Activated CD8-positive, alpha-beta T cell treated with anti-CD3 and anti-CD28 coated beads, Interleukin-2, amount 10 ng/mL, durations not matched to agents 7 days and 5 days (primary cell): ENCODE results near the gene MRPS31. TPM values are rescaled to one million over a fixed set of nuclear protein-coding genes. Genes with fewer than 3 reads are reported as not detected.

Source experiments
- ATAC-seq: fragments of 150-1000 bp; cut with Tn5 transposase; one replicate; pipeline ENCODE4 v1.10.0; 2021; ENCODE audit warnings: moderate library complexity
- CTCF ChIA-PET: fragments of 350-600 bp; sonication (Branson Sonifier 250); formaldehyde crosslinking; loops from one replicate; lab custom pipeline; 2021; ENCODE audit warnings: antibody characterized with exemption; lab: Charles Lee
- POLR2A ChIA-PET: fragments of 350-600 bp; sonication (Branson Sonifier 250); formaldehyde crosslinking; loops from one replicate; lab custom pipeline; 2021; ENCODE audit warnings: antibody characterized with exemption; lab: Charles Lee
- DNase-seq: peaks from one replicate; pipeline ENCODE4 v3.0.0-alpha.2; 2020
- H3K27ac Mint-ChIP-seq: one replicate; pipeline ENCODE4 v1.8.0; 2021; ENCODE audit warnings: mild to moderate bottlenecking, mixed read lengths
- H3K27me3 Mint-ChIP-seq: one replicate; pipeline ENCODE4 v1.8.0; 2021; ENCODE audit warnings: low read depth, mixed read lengths
- H3K36me3 Mint-ChIP-seq: one replicate; pipeline ENCODE4 v1.8.0; 2021; ENCODE audit warnings: low read depth, mixed read lengths
- H3K4me1 Mint-ChIP-seq: one replicate; pipeline ENCODE4 v1.8.0; 2021; ENCODE audit warnings: low read depth, mixed read lengths
- H3K4me3 Mint-ChIP-seq: one replicate; pipeline ENCODE4 v1.8.0; 2021; ENCODE audit warnings: mild to moderate bottlenecking, mixed read lengths
- H3K9me3 Mint-ChIP-seq: one replicate; pipeline ENCODE4 v1.8.0; 2022; ENCODE audit warnings: mixed read lengths; ENCODE audit not compliant: insufficient read depth
- total RNA-seq, 2 experiments: library from RNA; stranded (reverse); gene quantifications; one replicate each; pipeline ENCODE4 v1.2.3, GENCODE V29; 2021

Gene MRPS31
- total RNA-seq, 2 experiments from 2014 or later = 35.6 to 37.3 TPM

DNA sequence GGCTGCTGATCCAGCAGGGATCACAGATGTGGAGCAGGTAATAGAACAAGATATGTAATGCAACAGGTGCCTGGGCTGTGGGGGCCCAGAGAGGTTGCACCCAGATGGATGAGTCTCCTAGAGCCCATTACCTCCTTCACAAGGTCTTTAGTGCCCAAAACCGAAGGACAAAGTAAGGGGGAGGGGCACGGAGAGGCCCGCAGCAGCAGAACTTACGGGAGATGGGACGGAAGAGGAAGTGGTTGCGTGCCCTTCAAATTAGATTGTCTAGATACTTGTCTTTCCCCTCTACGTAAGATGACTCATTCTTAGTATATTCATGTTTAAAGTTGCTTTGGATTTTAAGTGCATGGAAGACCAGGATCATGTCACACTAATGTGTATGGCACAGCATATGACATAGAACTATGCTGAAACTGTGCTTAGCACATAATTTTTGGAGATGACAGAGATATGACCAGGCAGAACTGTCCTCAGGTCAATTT, 5.7 kb upstream of the MRPS31 start:
- ChIA-PET POLR2A (interaction anchor here (1.2 kb wide), 1 partner anchor 388 kb away, joined by 4 read pairs; no protein-coding TSS in a partner anchor), CTCF (interaction anchor here (0.8 to 5.0 kb wide), 34 partner anchors 10 to 1095 kb away, joined by 3 to 42 read pairs (median 4); partner anchors contain the start of gene SLC25A15)
- Mint-ChIP-seq H3K27ac (peak overlapping the region; percentile 100), H3K4me1 (peaks cover 41% of the 10 kb centered on the region), H3K4me3 (peak overlapping the region; percentile 72), H3K9me3 (no peaks in the 10 kb centered on the region), H3K36me3 (no peaks in the 10 kb centered on the region), H3K27me3 (no peaks in the 10 kb centered on the region)
- ATAC-seq (peak; percentile 83), DNase-seq (peak; percentile 87)

DNA sequence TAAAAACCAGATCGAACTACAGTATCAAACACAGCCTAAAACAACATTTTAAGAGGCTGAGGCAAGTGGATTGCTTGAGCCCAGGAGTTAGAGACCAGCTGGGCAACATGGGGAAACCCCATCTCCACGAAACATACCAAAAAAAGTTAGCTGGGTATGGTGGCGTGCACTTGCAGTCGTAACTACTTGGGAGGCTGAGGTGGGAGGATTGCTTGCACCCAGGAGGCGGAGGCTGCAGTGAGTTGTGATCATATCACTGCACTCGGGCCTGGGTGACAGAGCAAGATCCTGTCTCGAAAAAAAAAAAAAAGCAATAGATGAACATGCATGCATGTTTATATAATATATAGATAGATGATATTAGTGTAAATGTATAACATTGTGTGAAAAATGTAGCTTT, 5.2 kb upstream of the MRPS31 start:
- H3K27me3 Mint-ChIP-seq = no peaks in the 10 kb centered on the region
- POLR2A ChIA-PET = interaction anchor here (1.2 kb wide), 1 partner anchor 13 kb away, joined by 3 read pairs; the partner anchor contains the start of gene SLC25A15
- no peaks in the 10 kb centered on the region for H3K9me3 Mint-ChIP-seq
- no peaks in the 10 kb centered on the region for H3K36me3 Mint-ChIP-seq
- peak; percentile 1 for ATAC-seq
- DNase-seq = peak; percentile 50
- H3K4me1 Mint-ChIP-seq = peaks cover 43% of the 10 kb centered on the region
- H3K4me3 Mint-ChIP-seq = peak overlapping the region; percentile 72
- CTCF ChIA-PET = interaction anchor here (1.1 to 5.0 kb wide), 6 partner anchors 11 to 1091 kb away, joined by 3 to 24 read pairs (median 6); partner anchors contain the start of gene SLC25A15
- peak overlapping the region; percentile 100 for H3K27ac Mint-ChIP-seq

DNA sequence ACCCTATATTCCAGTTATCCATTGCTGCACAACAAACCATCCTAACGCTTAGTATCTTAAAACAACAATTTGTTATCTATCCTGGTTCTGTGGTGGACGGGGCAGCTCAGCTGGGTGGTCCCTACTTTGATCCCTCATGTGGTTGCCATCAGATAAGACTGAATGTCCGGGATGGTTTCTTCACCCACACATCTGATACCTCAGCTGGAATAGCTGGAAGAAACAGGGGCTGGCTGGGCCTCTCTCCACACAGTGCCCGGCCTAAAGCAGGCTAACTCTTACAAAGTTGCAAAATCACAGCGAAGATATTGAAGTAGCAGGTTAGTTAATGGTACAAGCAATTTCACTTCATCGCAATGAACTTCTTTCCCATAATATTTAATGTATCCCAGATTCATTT, 3.7 kb upstream of the MRPS31 start:
- POLR2A ChIA-PET = no interaction called here

DNA sequence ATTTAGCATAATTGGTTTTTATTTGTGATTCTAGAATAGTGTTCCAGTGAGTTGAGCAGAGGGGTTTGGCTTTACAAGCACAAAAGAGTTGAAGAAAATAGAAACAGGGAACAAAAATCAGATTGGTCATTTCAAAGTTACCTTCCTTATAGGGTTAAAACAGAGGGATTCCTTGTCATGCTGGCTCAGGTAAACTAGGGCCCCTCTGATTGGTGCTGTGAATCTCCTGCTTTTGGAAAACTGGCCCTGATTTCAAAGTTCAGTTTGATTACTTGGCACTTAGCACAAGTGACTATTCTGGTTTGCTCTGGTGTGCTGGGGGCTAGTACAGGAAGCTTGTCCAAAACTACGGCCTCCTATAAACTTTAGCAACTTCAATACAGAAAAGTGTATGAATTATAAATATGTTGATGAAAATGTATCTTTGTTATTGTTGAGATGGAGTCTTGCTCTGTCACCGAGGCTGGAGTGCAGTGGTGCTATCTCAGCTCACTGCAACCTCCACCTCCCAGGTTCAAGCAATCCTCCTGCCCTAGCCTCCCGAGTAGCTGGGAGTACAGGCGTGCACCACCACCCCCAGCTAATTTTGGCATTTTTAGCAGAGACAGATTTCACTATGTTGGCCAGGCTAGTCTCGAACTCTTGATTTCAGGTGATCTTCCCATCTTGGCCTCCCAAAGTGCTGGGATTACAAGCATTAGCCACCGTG, 1.9 kb upstream of the MRPS31 start:
- ATAC-seq (no peak), DNase-seq (no peak)
- Mint-ChIP-seq H3K27me3 (no peaks in the 10 kb centered on the region), H3K27ac (no peak overlapping the region), H3K9me3 (no peaks in the 10 kb centered on the region), H3K4me1 (peaks cover 55% of the 10 kb centered on the region), H3K36me3 (peaks cover 8% of the 10 kb centered on the region), H3K4me3 (no peak overlapping the region)
- POLR2A ChIA-PET = no interaction called here
- CTCF ChIA-PET = interaction anchor here (2.1 kb wide), 1 partner anchor 105 kb away, joined by 9 read pairs; no protein-coding TSS in a partner anchor

More for the DNA sequence above, 3.7 kb upstream of the MRPS31 start:
- H3K36me3 Mint-ChIP-seq = peaks cover 2% of the 10 kb centered on the region
- no peak for DNase-seq
- no peaks in the 10 kb centered on the region for H3K9me3 Mint-ChIP-seq
- H3K4me1 Mint-ChIP-seq = peaks cover 51% of the 10 kb centered on the region
- no peak overlapping the region for H3K4me3 Mint-ChIP-seq
- H3K27ac Mint-ChIP-seq = no peak overlapping the region
- CTCF ChIA-PET = interaction anchor here (1.4 to 5.0 kb wide), 3 partner anchors 9 to 20 kb away, joined by 3 to 24 read pairs (median 4); partner anchors contain the start of gene SLC25A15
- H3K27me3 Mint-ChIP-seq = no peaks in the 10 kb centered on the region
- no peak for ATAC-seq

DNA sequence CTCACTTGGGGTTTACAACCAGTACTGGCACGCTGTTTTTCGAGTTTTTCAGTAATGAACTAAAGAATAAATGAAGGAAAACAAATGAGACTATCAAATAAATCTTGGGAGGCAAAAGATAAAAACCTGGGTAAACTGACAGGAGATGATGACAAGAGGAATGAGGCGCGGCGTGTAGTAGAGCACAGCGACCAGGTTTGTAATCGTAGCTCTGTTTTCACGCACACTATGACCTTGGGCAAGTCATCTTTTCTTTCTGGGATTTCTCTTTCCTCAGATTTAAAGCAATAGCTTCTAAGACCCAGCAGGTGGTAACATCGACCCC, 419 bp downstream of the MRPS31 start:
- DNase-seq (no peak), ATAC-seq (no peak)
- Mint-ChIP-seq H3K9me3 (no peaks in the 10 kb centered on the region), H3K27me3 (no peaks in the 10 kb centered on the region), H3K4me3 (peak overlapping the region; percentile 97), H3K27ac (peak overlapping the region; percentile 97), H3K4me1 (peaks cover 47% of the 10 kb centered on the region), H3K36me3 (peaks cover 19% of the 10 kb centered on the region)
- CTCF ChIA-PET = interaction anchor here (1.0 to 1.9 kb wide), 3 partner anchors 9 to 44 kb away, joined by 5 to 6 read pairs (median 5); partner anchors contain the start of gene SLC25A15
- POLR2A ChIA-PET = interaction anchor here (0.9 to 1.2 kb wide), 3 partner anchors 9 to 151 kb away, joined by 3 read pairs; partner anchors contain the start of gene SLC25A15

DNA sequence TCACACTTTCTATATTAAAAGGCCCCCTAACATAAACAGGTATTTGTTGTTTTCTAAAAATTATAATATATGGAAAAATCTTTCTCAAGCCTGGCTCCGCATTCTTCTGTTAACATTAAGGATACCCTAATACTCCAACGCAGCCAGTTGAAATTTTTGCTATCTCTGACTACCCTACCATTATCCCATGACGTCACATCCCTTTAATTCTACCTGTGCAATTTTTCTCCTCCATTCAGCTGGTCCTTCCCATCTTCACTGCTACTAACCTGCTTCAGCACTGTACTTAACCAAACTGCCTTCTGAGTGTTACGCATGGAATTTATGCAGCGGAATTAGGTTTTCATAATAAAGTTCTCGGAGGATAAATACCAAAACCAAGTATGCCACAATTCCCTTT, 1.0 kb downstream of the MRPS31 start:
- Mint-ChIP-seq H3K27ac (peak overlapping the region; percentile 97), H3K36me3 (peaks cover 19% of the 10 kb centered on the region), H3K27me3 (no peaks in the 10 kb centered on the region), H3K4me3 (peak overlapping the region; percentile 97), H3K9me3 (no peaks in the 10 kb centered on the region), H3K4me1 (peaks cover 49% of the 10 kb centered on the region)
- ATAC-seq = no peak
- ChIA-PET CTCF (interaction anchor here (1.0 to 1.9 kb wide), 3 partner anchors 9 to 45 kb away, joined by 5 to 6 read pairs (median 5); partner anchors contain the start of gene SLC25A15), POLR2A (interaction anchor here (0.9 to 1.2 kb wide), 3 partner anchors 9 to 152 kb away, joined by 3 read pairs; partner anchors contain the start of gene SLC25A15)
- DNase-seq = no peak

DNA sequence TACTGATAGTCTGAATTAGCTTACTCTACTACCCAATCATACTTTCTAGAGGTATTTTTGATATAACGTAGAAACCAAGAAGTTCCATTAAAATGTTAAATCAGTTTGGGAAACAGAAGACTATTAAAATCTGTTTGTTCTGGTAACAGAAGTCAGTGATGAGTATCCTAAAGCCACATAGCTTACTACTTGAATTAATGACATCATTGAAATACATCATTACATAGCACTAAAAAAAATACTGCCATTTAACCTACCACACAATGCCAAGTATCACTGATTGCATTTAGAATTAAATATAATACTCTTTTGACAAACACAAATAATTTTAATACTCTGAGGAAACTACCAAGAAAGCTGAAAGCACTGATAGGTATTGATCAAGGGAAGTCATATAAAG, 5.4 kb downstream of the MRPS31 start:
- peaks cover 52% of the 10 kb centered on the region for H3K4me1 Mint-ChIP-seq
- H3K9me3 Mint-ChIP-seq = no peaks in the 10 kb centered on the region
- DNase-seq (no peak), ATAC-seq (no peak)
- H3K4me3 Mint-ChIP-seq = no peak overlapping the region
- H3K27ac Mint-ChIP-seq = no peak overlapping the region
- CTCF ChIA-PET = interaction anchor here (1.0 to 6.2 kb wide), 5 partner anchors 9 to 97 kb away, joined by 3 to 42 read pairs (median 4); partner anchors contain the start of gene SLC25A15
- POLR2A ChIA-PET = no interaction called here
- peaks cover 39% of the 10 kb centered on the region for H3K36me3 Mint-ChIP-seq
- H3K27me3 Mint-ChIP-seq = no peaks in the 10 kb centered on the region

DNA sequence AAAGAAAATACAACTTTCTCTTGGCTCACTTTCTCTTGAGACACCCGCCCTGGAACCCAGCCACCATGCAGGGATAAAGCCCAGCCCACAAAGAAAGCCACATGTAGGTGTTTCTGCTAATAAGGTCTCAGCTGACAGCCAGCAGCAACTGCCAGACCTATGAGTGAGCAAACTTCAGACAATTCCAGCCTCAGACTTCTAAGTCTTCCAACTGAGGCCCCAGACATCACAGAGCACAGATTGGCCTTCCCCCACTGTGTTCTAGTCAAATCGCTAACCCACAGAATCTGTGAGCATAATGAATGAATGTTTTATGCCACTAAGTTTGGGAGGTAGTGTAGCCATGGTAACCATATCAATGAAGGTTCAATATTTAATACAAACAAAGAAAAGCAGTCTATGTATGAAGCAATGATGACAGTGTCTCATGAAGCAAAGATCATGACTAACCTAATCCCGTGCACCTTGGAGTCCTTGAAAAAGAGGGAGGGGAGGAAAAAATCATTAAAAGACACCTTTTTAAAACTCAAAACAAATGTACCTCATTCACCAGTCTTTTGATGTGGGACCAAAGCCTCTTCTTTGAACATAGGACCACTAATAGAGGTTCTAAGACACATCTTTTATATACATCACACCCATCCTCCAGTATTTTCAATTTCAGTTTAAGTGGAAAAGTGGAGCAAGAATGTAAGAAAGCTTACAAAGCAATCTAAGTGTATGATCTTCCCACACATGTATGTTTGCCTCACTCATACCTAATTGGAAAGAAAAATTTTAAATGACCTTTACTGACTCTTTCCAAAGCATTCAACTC, 6.2 kb downstream of the MRPS31 start:
- ATAC-seq (peak; percentile 85), DNase-seq (no peak)
- Mint-ChIP-seq H3K4me3 (no peak overlapping the region), H3K36me3 (peaks cover 40% of the 10 kb centered on the region), H3K4me1 (peaks cover 47% of the 10 kb centered on the region), H3K9me3 (no peaks in the 10 kb centered on the region), H3K27ac (peak overlapping the region; percentile 49), H3K27me3 (no peaks in the 10 kb centered on the region)
- POLR2A ChIA-PET = no interaction called here
- CTCF ChIA-PET = interaction anchor here (1.0 to 6.2 kb wide), 4 partner anchors 8 to 96 kb away, joined by 3 to 42 read pairs (median 4); no protein-coding TSS in a partner anchor

DNA sequence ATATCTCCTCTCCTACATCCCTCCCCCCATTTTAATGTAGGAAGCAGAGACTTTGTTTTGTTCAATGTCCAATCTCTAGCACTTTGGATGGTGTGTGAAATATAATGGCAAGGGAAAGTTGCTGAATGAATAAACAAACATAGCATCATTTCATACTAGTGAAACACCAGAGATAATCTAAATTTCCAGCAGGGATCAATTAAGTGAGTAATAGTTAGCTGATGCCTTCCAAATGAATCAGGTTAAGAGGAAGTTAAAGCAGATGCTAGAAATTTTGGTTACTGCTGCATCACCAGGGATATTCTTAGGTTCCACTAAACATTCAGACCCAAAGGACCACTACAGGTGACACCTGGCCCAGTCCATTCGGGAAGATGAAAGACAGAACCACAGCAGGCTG, 8.1 kb downstream of the MRPS31 start:
- Mint-ChIP-seq H3K4me3 (no peak overlapping the region), H3K27me3 (no peaks in the 10 kb centered on the region), H3K9me3 (no peaks in the 10 kb centered on the region), H3K36me3 (peaks cover 42% of the 10 kb centered on the region), H3K27ac (no peak overlapping the region), H3K4me1 (peaks cover 35% of the 10 kb centered on the region)
- DNase-seq (no peak), ATAC-seq (no peak)
- ChIA-PET POLR2A (interaction anchor here (0.7 kb wide), 1 partner anchor 26 kb away, joined by 3 read pairs; no protein-coding TSS in a partner anchor), CTCF (interaction anchor here (6.2 kb wide), 1 partner anchor 15 kb away, joined by 42 read pairs; no protein-coding TSS in a partner anchor)

DNA sequence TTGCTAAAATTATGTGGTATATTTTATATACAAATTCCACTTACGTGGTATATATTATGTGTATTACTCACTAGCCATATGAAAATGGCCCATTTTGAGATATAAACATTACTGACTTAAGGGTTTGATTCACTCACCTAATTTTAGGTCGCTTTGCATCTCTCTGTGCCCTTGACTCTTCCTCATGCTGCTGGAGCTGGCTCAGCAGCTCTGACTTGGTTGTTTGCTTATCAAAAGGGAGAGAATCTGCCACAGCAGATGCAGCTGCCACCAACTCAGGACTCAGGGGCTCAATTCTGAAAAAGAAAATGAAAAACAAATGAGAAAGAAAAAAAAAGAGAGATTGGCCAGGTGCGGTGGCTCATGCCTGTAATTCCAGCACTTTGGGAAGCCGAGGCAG, 12.2 kb downstream of the MRPS31 start:
- DNase-seq (no peak), ATAC-seq (no peak)
- CTCF ChIA-PET = interaction anchor here (1.0 kb wide), 1 partner anchor 19 kb away, joined by 3 read pairs; no protein-coding TSS in a partner anchor
- Mint-ChIP-seq H3K27ac (no peak overlapping the region), H3K4me1 (peaks cover 9% of the 10 kb centered on the region), H3K9me3 (no peaks in the 10 kb centered on the region), H3K36me3 (peaks cover 35% of the 10 kb centered on the region), H3K4me3 (no peak overlapping the region), H3K27me3 (no peaks in the 10 kb centered on the region)
- POLR2A ChIA-PET = no interaction called here

DNA sequence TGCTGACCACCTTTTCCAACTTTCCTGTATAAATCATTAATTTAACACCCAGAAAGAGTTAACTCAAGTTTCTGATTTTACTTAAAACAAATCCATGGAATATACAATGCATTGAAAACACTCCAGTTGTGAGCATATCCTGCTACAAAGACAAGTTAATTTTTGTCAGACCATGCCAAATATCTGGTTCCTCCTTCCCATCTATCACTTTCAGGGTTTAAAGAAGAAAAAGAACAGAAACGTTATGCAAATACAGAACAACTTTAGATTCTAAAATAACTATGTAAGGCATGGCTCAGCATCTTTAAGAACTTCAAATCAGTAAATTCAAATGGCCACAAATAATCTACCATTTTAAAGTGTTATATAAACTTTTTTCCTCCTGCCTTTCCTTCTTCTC, 14.9 kb downstream of the MRPS31 start:
- H3K9me3 Mint-ChIP-seq = no peaks in the 10 kb centered on the region
- DNase-seq (no peak), ATAC-seq (no peak)
- H3K36me3 Mint-ChIP-seq = peaks cover 42% of the 10 kb centered on the region
- H3K27ac Mint-ChIP-seq = no peak overlapping the region
- no peak overlapping the region for H3K4me3 Mint-ChIP-seq
- no peaks in the 10 kb centered on the region for H3K27me3 Mint-ChIP-seq
- CTCF ChIA-PET = interaction anchor here (1.8 kb wide), 1 partner anchor 9 kb away, joined by 4 read pairs; no protein-coding TSS in a partner anchor
- H3K4me1 Mint-ChIP-seq = no peaks in the 10 kb centered on the region
- POLR2A ChIA-PET = no interaction called here
